GM21423 (cell line): ENCODE results near the gene HSD11B1L.

Experiments
- ATAC-seq: cut with Tn5 transposase; IDR thresholded peaks from one replicate; pipeline ENCODE4 v1.9.1; 2021; ENCODE audit warnings: mild to moderate bottlenecking, moderate library complexity; ENCODE audit not compliant: unreplicated experiment

HSD11B1L gene

GRCh38 chr19:5680437-5681368 is at the start of gene HSD11B1L, which contains the start of gene MICOS13:
TSS of gene HSD11B1L (plus strand) at chr19:5681027. CDS start at chr19:5684833, 3,806 bp downstream.
TSS of gene MICOS13 (minus strand) at chr19:5680516. CDS start at chr19:5680486, 30 bp downstream.
- peak; percentile 86 for ATAC-seq

GRCh38 chr19:5631567-5632240 is 49.1 kb upstream of the HSD11B1L start:
- ATAC-seq: no peak

GRCh38 chr19:5632241-5632612 is 48.6 kb upstream of the HSD11B1L start:
- ATAC-seq: no peak

- no peak for ATAC-seq
These were observed 48.2 kb upstream of the HSD11B1L start for GRCh38 chr19:5632657-5633056.

GRCh38 chr19:5635427-5635826 is 45.4 kb upstream of the HSD11B1L start:
- no peak for ATAC-seq

GRCh38 chr19:5637971-5638370 is 42.9 kb upstream of the HSD11B1L start:
- ATAC-seq: no peak

GRCh38 chr19:5641171-5641570 is 39.7 kb upstream of the HSD11B1L start:
- no peak for ATAC-seq

GRCh38 chr19:5642204-5642603 is 38.6 kb upstream of the HSD11B1L start:
- ATAC-seq: no peak

- ATAC-seq: no peak
These were observed 37.8 kb upstream of the HSD11B1L start for GRCh38 chr19:5643060-5643459.

GRCh38 chr19:5644037-5644436 is 36.8 kb upstream of the HSD11B1L start:
- no peak for ATAC-seq

GRCh38 chr19:5645409-5645808 is 35.4 kb upstream of the HSD11B1L start:
- ATAC-seq: no peak

- no peak for ATAC-seq
These were observed 34.1 kb upstream of the HSD11B1L start for GRCh38 chr19:5646703-5647102.

GRCh38 chr19:5648464-5648863 is 32.4 kb upstream of the HSD11B1L start:
- ATAC-seq: no peak

- no peak for ATAC-seq
These were observed 29.5 kb upstream of the HSD11B1L start for GRCh38 chr19:5651361-5651760.

GRCh38 chr19:5652261-5652660 is 28.6 kb upstream of the HSD11B1L start:
- ATAC-seq: no peak

- no peak for ATAC-seq
These were observed 25.9 kb upstream of the HSD11B1L start for GRCh38 chr19:5654931-5655330.

- ATAC-seq: no peak
These were observed 25.4 kb upstream of the HSD11B1L start for GRCh38 chr19:5655412-5655811.

GRCh38 chr19:5661483-5661882 is 19.3 kb upstream of the HSD11B1L start:
- ATAC-seq: no peak

- ATAC-seq: no peak
These were observed 16.9 kb upstream of the HSD11B1L start for GRCh38 chr19:5663904-5664303.

GRCh38 chr19:5664515-5664914 is 16.3 kb upstream of the HSD11B1L start:
- ATAC-seq: no peak

GRCh38 chr19:5665781-5666513 is 14.9 kb upstream of the HSD11B1L start:
- ATAC-seq: no peak
